ENCODE data around the gene INO80C. TPM values are rescaled to one million over a fixed set of nuclear protein-coding genes. Genes with fewer than 3 reads are reported as not detected.

The INO80C gene
- polyA plus RNA-seq, 1 donor (not counting 4 experiments of a cell fraction or from before 2014, with no cell fraction given), result 54.7 TPM

GRCh38 chr18:35542356-35542755 lies 44.6 kb upstream of the INO80C start:
- Histone ChIP-seq H3K27me3 (ENCODE audit: control insufficient read depth, extremely low read depth, insufficient read depth, low read length) (no peaks in the 10 kb centered on the region), H3K4me1 (ENCODE audit: control insufficient read depth, extremely low read depth, insufficient read depth, low read length) (no peaks in the 10 kb centered on the region), H3K4me3 (ENCODE audit: control insufficient read depth in 2 of 3, extremely low read depth in 1 of 3, insufficient read depth in 2 of 3, low read depth in 1 of 3, low read length in 3 of 3) (no peak overlapping the region), H3K9me3 (ENCODE audit: control insufficient read depth, low read depth, low read length) (no peaks in the 10 kb centered on the region), H3K9me1 (ENCODE audit: control insufficient read depth, extremely low read depth, insufficient read depth, low read length) (no peaks in the 10 kb centered on the region), H3K9ac (ENCODE audit: control insufficient read depth, extremely low read depth, insufficient read depth, low read length) (no peak overlapping the region), H3K27ac (ENCODE audit: control insufficient read depth, insufficient read depth, low read length) (no peak overlapping the region), H4K20me1 (ENCODE audit: control insufficient read depth, extremely low read depth, insufficient read depth, low read length) (no peaks in the 10 kb centered on the region), H3K36me3 (ENCODE audit: control insufficient read depth in 2 of 2, extremely low read depth in 1 of 2, insufficient read depth in 2 of 2, low read length in 2 of 2) (no peaks in the 10 kb centered on the region), H3K79me2 (ENCODE audit: control insufficient read depth, insufficient read depth, low read length) (no peaks in the 10 kb centered on the region), H3K4me2 (ENCODE audit: control insufficient read depth, extremely low read depth, insufficient read depth, low read depth, low read length) (no peak overlapping the region), H2AFZ (ENCODE audit: control insufficient read depth, low read length) (no peak overlapping the region)
- no peak for DNase-seq (ENCODE audit: low read depth, low spot score)
- no peak for FAIRE-seq
- TF ChIP-seq CTCF (optimal IDR thresholded peaks at IDR 0.05 in 1 of 3, IDR thresholded peaks at IDR 0.05 in 1 of 3, conservative IDR thresholded peaks at IDR 0.05 in 1 of 3; ENCODE audit: extremely low read depth in 1 of 3, insufficient read depth in 2 of 3, low read length in 3 of 3) (no peak), EZH2 (IDR thresholded peaks at IDR 0.05; ENCODE audit: low read length) (no peak)
- dilution Hi-C loops (cut with MboI; ENCODE audit: extremely low pct_ligation_motif_present, low sequenced_read_pairs), result no loop called here

GRCh38 chr18:35535297-35535696 lies 37.5 kb upstream of the INO80C start:
- H3K4me1 ChIP-seq (ENCODE audit: control insufficient read depth, extremely low read depth, insufficient read depth, low read length), result no peaks in the 10 kb centered on the region
- H3K4me3 ChIP-seq (ENCODE audit: control insufficient read depth in 2 of 3, extremely low read depth in 1 of 3, insufficient read depth in 2 of 3, low read depth in 1 of 3, low read length in 3 of 3), result no peak overlapping the region
- H3K27ac ChIP-seq (ENCODE audit: control insufficient read depth, insufficient read depth, low read length), result no peak overlapping the region
- H3K9me3 ChIP-seq (ENCODE audit: control insufficient read depth, low read depth, low read length), result no peaks in the 10 kb centered on the region
- H2AFZ ChIP-seq (ENCODE audit: control insufficient read depth, low read length), result no peak overlapping the region
- no peaks in the 10 kb centered on the region for H3K36me3 ChIP-seq (ENCODE audit: control insufficient read depth in 2 of 2, extremely low read depth in 1 of 2, insufficient read depth in 2 of 2, low read length in 2 of 2)
- H3K4me2 ChIP-seq (ENCODE audit: control insufficient read depth, extremely low read depth, insufficient read depth, low read depth, low read length), result no peak overlapping the region
- no peaks in the 10 kb centered on the region for H4K20me1 ChIP-seq (ENCODE audit: control insufficient read depth, extremely low read depth, insufficient read depth, low read length)
- no peaks in the 10 kb centered on the region for H3K79me2 ChIP-seq (ENCODE audit: control insufficient read depth, insufficient read depth, low read length)
- FAIRE-seq, result no peak
- no peak overlapping the region for H3K9ac ChIP-seq (ENCODE audit: control insufficient read depth, extremely low read depth, insufficient read depth, low read length)
- H3K27me3 ChIP-seq (ENCODE audit: control insufficient read depth, extremely low read depth, insufficient read depth, low read length), result no peaks in the 10 kb centered on the region
- DNase-seq (ENCODE audit: low read depth, low spot score), result no peak
- no peaks in the 10 kb centered on the region for H3K9me1 ChIP-seq (ENCODE audit: control insufficient read depth, extremely low read depth, insufficient read depth, low read length)
- dilution Hi-C loops (cut with MboI; ENCODE audit: extremely low pct_ligation_motif_present, low sequenced_read_pairs), result no loop called here
- TF ChIP-seq EZH2 (IDR thresholded peaks at IDR 0.05; ENCODE audit: low read length), result no peak
- TF ChIP-seq CTCF (optimal IDR thresholded peaks at IDR 0.05 in 1 of 3, IDR thresholded peaks at IDR 0.05 in 1 of 3, conservative IDR thresholded peaks at IDR 0.05 in 1 of 3; ENCODE audit: extremely low read depth in 1 of 3, insufficient read depth in 2 of 3, low read length in 3 of 3), result no peak
